WTC11 (cell line): ENCODE results near the gene ZBTB11. TPM values are rescaled to one million over a fixed set of nuclear protein-coding genes. Genes with fewer than 3 reads are reported as not detected.

Experiments
- ATAC-seq: fragments of 200-7000 bp; cut with Tn5 transposase; 2 replicates; pipeline ENCODE4 v1.10.0; 2021; ENCODE audit warnings: mild to moderate bottlenecking, moderate library complexity
- CTCF ChIA-PET: fragments of 300-600 bp; sonication (Branson Sonifier 250); formaldehyde crosslinking; loops from one replicate; lab custom pipeline; 2021; ENCODE audit warnings: antibody characterized with exemption; lab: Charles Lee
- POLR2A ChIA-PET: fragments of 350-600 bp; sonication (Branson Sonifier 250); formaldehyde crosslinking; loops from one replicate; lab custom pipeline; 2021; ENCODE audit warnings: antibody characterized with exemption; lab: Charles Lee
- DNase-seq: peaks from one replicate; pipeline ENCODE4 v3.0.0; 2021; ENCODE audit warnings: low spot score
- H3K27ac Mint-ChIP-seq: 2 replicates; pipeline ENCODE4 v1.8.0; 2021; ENCODE audit warnings: mixed read lengths
- H3K27me3 Mint-ChIP-seq: 2 replicates; pipeline ENCODE4 v1.8.0; 2021; ENCODE audit warnings: low read depth, mild to moderate bottlenecking, moderate library complexity, mixed read lengths
- H3K36me3 Mint-ChIP-seq: 2 replicates; pipeline ENCODE4 v1.8.0; 2021; ENCODE audit warnings: mixed read lengths
- H3K4me1 Mint-ChIP-seq: 2 replicates; pipeline ENCODE4 v1.8.0; 2022; ENCODE audit warnings: mixed read lengths
- H3K4me3 Mint-ChIP-seq: 2 replicates; pipeline ENCODE4 v1.8.0; 2021; ENCODE audit warnings: mild to moderate bottlenecking, moderate library complexity, mixed read lengths
- H3K9me3 Mint-ChIP-seq: 2 replicates; pipeline ENCODE4 v1.8.0; 2021; ENCODE audit warnings: mixed read lengths
- AFF4 ChIP-seq: sonication (generic); formaldehyde crosslinking; IDR thresholded peaks from 2 replicates; pipeline ENCODE4 v1.8.1; 2023; ENCODE audit warnings: mild to moderate bottlenecking, missing genetic modification reagents, borderline replicate concordance
- ATF3 ChIP-seq: sonication (generic); formaldehyde crosslinking; conservative IDR thresholded peaks from 2 replicates; pipeline ENCODE4 v1.8.1; 2022; ENCODE audit warnings: mild to moderate bottlenecking, missing genetic modification reagents
- EMX1 ChIP-seq: fragments of 250-450 bp; sonication (Bioruptor Pico); IDR thresholded peaks from 2 replicates; pipeline ENCODE4 v1.8.0; 2021; ENCODE audit warnings: mild to moderate bottlenecking
- FOXJ3 ChIP-seq: sonication (generic); formaldehyde crosslinking; IDR thresholded peaks from 2 replicates; pipeline ENCODE4 v1.9.0; 2021; ENCODE audit warnings: missing genetic modification reagents, mild to moderate bottlenecking, borderline replicate concordance
- FOXP1 ChIP-seq: sonication (generic); formaldehyde crosslinking; IDR thresholded peaks from 2 replicates; pipeline ENCODE4 v1.8.0; 2022; ENCODE audit warnings: missing genetic modification reagents, mild to moderate bottlenecking, moderate library complexity, borderline replicate concordance
- GABPB1 ChIP-seq: sonication (generic); formaldehyde crosslinking; IDR thresholded peaks from 2 replicates; pipeline ENCODE4 v1.8.1; 2023; ENCODE audit warnings: mild to moderate bottlenecking, missing genetic modification reagents
- IRF1 ChIP-seq: sonication (generic); formaldehyde crosslinking; IDR thresholded peaks from 2 replicates; pipeline ENCODE4 v1.8.0; 2023; ENCODE audit warnings: missing genetic modification reagents
- MAX ChIP-seq: sonication (generic); formaldehyde crosslinking; IDR thresholded peaks from 2 replicates; pipeline ENCODE4 v1.8.0; 2022; ENCODE audit warnings: mild to moderate bottlenecking, missing genetic modification reagents
- MYBL2 ChIP-seq: sonication (generic); formaldehyde crosslinking; IDR thresholded peaks from 2 replicates; pipeline ENCODE4 v1.8.1; 2023; ENCODE audit warnings: mild to moderate bottlenecking, moderate library complexity, missing genetic modification reagents
- NR2C2 ChIP-seq: sonication (generic); formaldehyde crosslinking; IDR thresholded peaks from 2 replicates; pipeline ENCODE4 v1.8.0; 2022; ENCODE audit warnings: mild to moderate bottlenecking, missing genetic modification reagents
- PREB ChIP-seq: sonication (generic); formaldehyde crosslinking; IDR thresholded peaks from 2 replicates; pipeline ENCODE4 v1.8.1; 2022; ENCODE audit warnings: mild to moderate bottlenecking, missing genetic modification reagents, moderate library complexity, borderline replicate concordance
- SP1 ChIP-seq: sonication (generic); formaldehyde crosslinking; conservative IDR thresholded peaks from 2 replicates; pipeline ENCODE4 v1.8.1; 2022; ENCODE audit warnings: missing genetic modification reagents
- TP53 ChIP-seq: sonication (generic); formaldehyde crosslinking; IDR thresholded peaks from 2 replicates; pipeline ENCODE4 v1.8.1; 2023; ENCODE audit warnings: mild to moderate bottlenecking, missing genetic modification reagents
- USF1 ChIP-seq: sonication (generic); formaldehyde crosslinking; IDR thresholded peaks from 2 replicates; pipeline ENCODE4 v1.8.0; 2022; ENCODE audit warnings: mild to moderate bottlenecking, missing genetic modification reagents
- ZNF512 ChIP-seq: sonication (generic); formaldehyde crosslinking; IDR thresholded peaks from 2 replicates; pipeline ENCODE4 v1.8.1; 2022; ENCODE audit warnings: missing genetic modification reagents, borderline replicate concordance
- ZNF532 ChIP-seq: fragments of 250-450 bp; sonication (Bioruptor Pico); IDR thresholded peaks from 2 replicates; pipeline ENCODE4 v1.9.0; 2021; ENCODE audit warnings: mild to moderate bottlenecking, borderline replicate concordance
- total RNA-seq: library from RNA; stranded (reverse); gene quantifications from 3 replicates; pipeline ENCODE4 v1.2.3, GENCODE V29; 2021

Gene ZBTB11
- total RNA-seq, 1 experiment from 2014 or later = 13.5 TPM

GRCh38 chr3:101631098-101631796 is 45.7 kb downstream of the ZBTB11 start (continued):
- TF ChIP-seq USF1 (CRISPR knock-in tag) = no peak
- TF ChIP-seq, all 79 proteins: peak for 0

GRCh38 chr3:101629219-101629618 is 47.7 kb downstream of the ZBTB11 start:
- DNase-seq = no peak
- TF ChIP-seq FOXP1 (CRISPR knock-in tag) = no peak
- TF ChIP-seq FOXJ3 (CRISPR knock-in tag) = no peak
- no peak for TF ChIP-seq ATF3
- no peak for TF ChIP-seq GABPB1 (CRISPR knock-in tag)
- no peak for TF ChIP-seq MAX (CRISPR knock-in tag)
- TF ChIP-seq SP1 (CRISPR knock-in tag) = no peak
- no peak for TF ChIP-seq TP53 (CRISPR knock-in tag)
- TF ChIP-seq IRF1 (CRISPR knock-in tag) = no peak
- no peak for TF ChIP-seq EMX1
- TF ChIP-seq PREB (CRISPR knock-in tag) = no peak
- TF ChIP-seq ZNF512 (CRISPR knock-in tag) = no peak
- no peak for TF ChIP-seq NR2C2
- TF ChIP-seq AFF4 = no peak
- no peak for TF ChIP-seq MYBL2 (CRISPR knock-in tag)
- no peak for TF ChIP-seq ZNF532 (CRISPR knock-in tag)
- H3K9me3 Mint-ChIP-seq = peaks cover 9% of the 10 kb centered on the region
- ATAC-seq = no peak
- H3K4me1 Mint-ChIP-seq = peaks cover 7% of the 10 kb centered on the region; the same call in 1 of the 2 replicates
- H3K36me3 Mint-ChIP-seq = peaks cover 5% of the 10 kb centered on the region
- H3K27ac Mint-ChIP-seq = no peak overlapping the region
- H3K27me3 Mint-ChIP-seq = no peaks in the 10 kb centered on the region
- ChIA-PET CTCF (interaction anchor here (1.1 kb wide), 1 partner anchor 78 kb away, joined by 7 read pairs; no protein-coding TSS in a partner anchor), POLR2A (no interaction called here)
- H3K4me3 Mint-ChIP-seq = no peak overlapping the region
